Panc1 (cell line): Measurements from ENCODE around the gene MORF4L2. TPM values are rescaled to one million over a fixed set of nuclear protein-coding genes. Genes with fewer than 3 reads are reported as not detected.
"Not testable (repeated sequence)": the region's sequence is repeated elsewhere in the genome, so short reads cannot be mapped to it uniquely, and the experiment has no call there.

ENCODE experiments used
- ATAC-seq: fragments of 200-7000 bp; cut with Tn5 transposase; 2 replicates; pipeline ENCODE4 v1.9.1; 2020; ENCODE audit warnings: mild to moderate bottlenecking, moderate library complexity
- BruUV-seq: library from RNA; stranded (reverse); fragments of 400-500 nt; replicated peaks from 2 replicates; lab custom pipeline; 2021; lab: Mats Ljungman, UMichigan
- CTCF ChIA-PET: fragments of 300-600 bp; sonication (Branson Sonifier 250); formaldehyde crosslinking; loops from one replicate; lab custom pipeline; 2022; ENCODE audit warnings: antibody characterized with exemption; lab: Charles Lee
- POLR2A ChIA-PET: fragments of 300-600 bp; sonication (Branson Sonifier 250); formaldehyde crosslinking; loops from one replicate; lab custom pipeline; 2022; ENCODE audit warnings: antibody characterized with exemption; lab: Charles Lee
- DNase-seq: peaks from one replicate; pipeline ENCODE4 v3.0.0-alpha.2; 2010; ENCODE audit warnings: low read depth, low spot score
- H3K27ac ChIP-seq: 2 replicates; pipeline ENCODE4 v1.5.1; 2011; ENCODE audit warnings: mild to moderate bottlenecking, low read length, inconsistent platforms
- H3K27me3 ChIP-seq: fragments of 200-500 bp; sonication (Bioruptor generic); 2 replicates; pipeline ENCODE4 v1.6.0; 2014; ENCODE audit warnings: low read length, inconsistent platforms; ENCODE audit not compliant: control insufficient read depth, insufficient read depth
- H3K36me3 ChIP-seq: fragments of 200-500 bp; sonication (Bioruptor generic); 2 replicates; pipeline ENCODE4 v1.5.1; 2014; ENCODE audit warnings: inconsistent platforms, mild to moderate bottlenecking, low read length, moderate library complexity; ENCODE audit not compliant: control insufficient read depth, insufficient read depth
- H3K4me1 ChIP-seq: 2 replicates; pipeline ENCODE4 v1.5.1; 2011; ENCODE audit warnings: inconsistent platforms, mild to moderate bottlenecking, low read length, moderate library complexity; ENCODE audit not compliant: control insufficient read depth, insufficient read depth
- H3K4me3 ChIP-seq, 2 experiments: 2 replicates each; pipeline ENCODE4 v1.5.1; 2011 to 2012; ENCODE audit warnings: low read depth in 2 of 2, low read length in 2 of 2, mild to moderate bottlenecking in 2 of 2, inconsistent platforms in 1 of 2, moderate library complexity in 1 of 2
- H3K9me3 ChIP-seq: fragments of 200-500 bp; sonication (Bioruptor generic); 2 replicates; pipeline ENCODE4 v1.5.1; 2014; ENCODE audit warnings: low read depth, mild to moderate bottlenecking, inconsistent platforms, low read length, moderate library complexity; ENCODE audit not compliant: control insufficient read depth, insufficient read depth
- POLR2AphosphoS5 ChIP-seq: IDR thresholded peaks from 2 replicates; pipeline ENCODE4 v1.6.1; 2012; ENCODE audit warnings: mild to moderate bottlenecking, low read depth, low read length, moderate library complexity
- REST ChIP-seq, 2 experiments: IDR thresholded peaks; 2 replicates each; pipeline ENCODE4 v1.6.1; 2011 to 2012; ENCODE audit warnings: low read depth in 2 of 2, control low read depth in 1 of 2, low read length in 1 of 2, mild to moderate bottlenecking in 1 of 2, moderate library complexity in 1 of 2; ENCODE audit not compliant: insufficient read depth in 1 of 2
- SIN3A ChIP-seq: IDR thresholded peaks from 2 replicates; pipeline ENCODE4 v1.6.1; 2012; ENCODE audit warnings: low read depth, mild to moderate bottlenecking, low read length, moderate library complexity, borderline replicate concordance; ENCODE audit not compliant: insufficient read depth
- TCF7L2 ChIP-seq: IDR thresholded peaks from 2 replicates; pipeline ENCODE4 v1.6.1; 2011; ENCODE audit warnings: mild to moderate bottlenecking, low read depth, low read length, inconsistent platforms
- in situ Hi-C: cut with HindIII; loops from 2 replicates; pipeline ENCODE4 v1.10.0; 2016; ENCODE audit warnings: low sequenced_read_pairs, low pct_unique_long_range_greater_than_20kb
- intact Hi-C: fragments of 100-400 bp; cut with micrococcal nuclease; formaldehyde crosslinking; loops from one replicate; pipeline ENCODE4 v1.10.0; 2022; ENCODE audit not compliant: unreplicated experiment
- total RNA-seq: library from RNA; stranded (reverse); gene quantifications from one replicate; pipeline ENCODE4 v1.2.1, GENCODE V29; 2021; ENCODE audit not compliant: unreplicated experiment
- TF ChIP-seq, protein P1 (sequence below): fragments of 450-650 bp; IDR thresholded peaks from 2 replicates; pipeline ENCODE4 v1.5.1; 2017; ENCODE audit warnings: mild to moderate bottlenecking

Gene MORF4L2
- total RNA-seq, 1 experiment from 2014 or later = 500 TPM

DNA sequence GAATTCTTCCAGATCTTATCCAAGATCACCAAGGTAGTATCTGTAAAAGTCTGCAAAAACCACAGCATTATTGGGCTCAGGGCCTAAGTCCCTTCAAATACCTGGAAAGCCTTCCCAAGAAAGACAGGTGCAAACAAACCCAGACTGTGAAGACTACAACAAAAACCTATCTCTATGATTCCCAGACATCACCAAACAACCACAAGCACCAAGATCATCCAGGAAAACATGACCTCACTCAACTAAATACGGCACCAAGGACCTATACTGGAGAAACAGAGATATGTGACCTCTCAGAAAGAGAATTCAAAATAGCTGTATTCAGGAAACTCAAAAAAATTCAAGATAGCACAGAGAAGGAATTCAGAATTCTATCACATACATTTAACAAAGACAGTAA is 42.4 kb downstream of the MORF4L2 start:
- no peak for ATAC-seq
- Histone ChIP-seq H3K9me3 (no peaks in the 10 kb centered on the region), H3K4me3 (no peak overlapping the region), H3K36me3 (no peaks in the 10 kb centered on the region), H3K27me3 (no peaks in the 10 kb centered on the region), H3K27ac (no peak overlapping the region), H3K4me1 (no peaks in the 10 kb centered on the region)
- CTCF ChIA-PET = no interaction called here
- in situ Hi-C loops = no loop called here
- POLR2A ChIA-PET = no interaction called here
- TF ChIP-seq POLR2AphosphoS5 (no peak), TCF7L2 (no peak), SIN3A (no peak), REST (IDR thresholded peaks at IDR 0.05; ENCODE audit: insufficient read depth in 1 of 2, low read depth in 2 of 2, low read length in 1 of 2) (no peak)
- TF ChIP-seq, protein P1, sequence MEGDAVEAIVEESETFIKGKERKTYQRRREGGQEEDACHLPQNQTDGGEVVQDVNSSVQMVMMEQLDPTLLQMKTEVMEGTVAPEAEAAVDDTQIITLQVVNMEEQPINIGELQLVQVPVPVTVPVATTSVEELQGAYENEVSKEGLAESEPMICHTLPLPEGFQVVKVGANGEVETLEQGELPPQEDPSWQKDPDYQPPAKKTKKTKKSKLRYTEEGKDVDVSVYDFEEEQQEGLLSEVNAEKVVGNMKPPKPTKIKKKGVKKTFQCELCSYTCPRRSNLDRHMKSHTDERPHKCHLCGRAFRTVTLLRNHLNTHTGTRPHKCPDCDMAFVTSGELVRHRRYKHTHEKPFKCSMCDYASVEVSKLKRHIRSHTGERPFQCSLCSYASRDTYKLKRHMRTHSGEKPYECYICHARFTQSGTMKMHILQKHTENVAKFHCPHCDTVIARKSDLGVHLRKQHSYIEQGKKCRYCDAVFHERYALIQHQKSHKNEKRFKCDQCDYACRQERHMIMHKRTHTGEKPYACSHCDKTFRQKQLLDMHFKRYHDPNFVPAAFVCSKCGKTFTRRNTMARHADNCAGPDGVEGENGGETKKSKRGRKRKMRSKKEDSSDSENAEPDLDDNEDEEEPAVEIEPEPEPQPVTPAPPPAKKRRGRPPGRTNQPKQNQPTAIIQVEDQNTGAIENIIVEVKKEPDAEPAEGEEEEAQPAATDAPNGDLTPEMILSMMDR = no peak
- intact Hi-C loops = no loop called here
- no TSS peak for BruUV-seq
- no peak for DNase-seq

DNA sequence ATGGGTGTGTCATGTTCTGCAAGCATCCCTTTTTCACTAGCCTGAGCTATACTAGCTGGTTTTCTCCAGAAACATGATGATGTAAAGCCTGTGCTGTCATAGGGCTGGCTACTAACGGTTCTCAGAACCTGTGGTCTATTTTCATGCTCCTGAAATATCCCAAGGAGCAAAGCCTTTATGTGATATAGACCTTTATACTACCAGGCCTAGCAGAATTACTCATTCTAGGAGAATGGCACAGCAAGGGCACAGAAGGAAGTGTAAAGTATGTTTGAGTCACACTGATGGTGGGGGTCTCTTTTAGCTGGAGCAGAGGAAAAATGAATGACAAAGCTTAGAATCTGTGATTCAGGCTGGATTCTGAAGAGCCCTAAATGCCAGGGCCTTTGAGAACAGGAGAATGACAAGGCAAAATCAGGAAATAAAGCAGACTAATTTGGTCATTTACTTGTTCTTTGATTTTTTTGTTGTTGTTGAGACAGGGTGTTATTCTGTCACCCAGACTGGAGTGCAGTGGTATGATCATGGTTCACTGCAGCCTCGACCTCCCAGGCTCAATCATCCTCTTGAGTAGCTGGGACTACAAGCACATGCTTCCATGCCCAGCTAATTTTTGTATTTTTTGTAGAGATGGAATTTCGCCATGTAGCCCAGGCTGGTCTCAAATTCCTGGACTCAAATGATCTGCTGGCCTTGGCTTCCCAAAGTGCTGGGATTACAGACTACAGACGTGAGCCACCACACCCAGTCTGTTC is 45.9 kb downstream of the MORF4L2 start:
- DNase-seq = no peak
- POLR2A ChIA-PET = no interaction called here
- no peak overlapping the region for H3K4me3 ChIP-seq
- intact Hi-C loops = no loop called here
- ATAC-seq = no peak
- no TSS peak for BruUV-seq
- no peaks in the 10 kb centered on the region for H3K36me3 ChIP-seq
- H3K4me1 ChIP-seq = no peaks in the 10 kb centered on the region
- no peaks in the 10 kb centered on the region for H3K27me3 ChIP-seq
- no peak overlapping the region for H3K27ac ChIP-seq
- CTCF ChIA-PET = no interaction called here
- TF ChIP-seq, protein P1 = no peak
- TF ChIP-seq TCF7L2 (no peak), SIN3A (no peak), REST (IDR thresholded peaks at IDR 0.05; ENCODE audit: insufficient read depth in 1 of 2, low read depth in 2 of 2, low read length in 1 of 2) (no peak), POLR2AphosphoS5 (no peak)
- no peaks in the 10 kb centered on the region for H3K9me3 ChIP-seq
- in situ Hi-C loops = no loop called here

DNA sequence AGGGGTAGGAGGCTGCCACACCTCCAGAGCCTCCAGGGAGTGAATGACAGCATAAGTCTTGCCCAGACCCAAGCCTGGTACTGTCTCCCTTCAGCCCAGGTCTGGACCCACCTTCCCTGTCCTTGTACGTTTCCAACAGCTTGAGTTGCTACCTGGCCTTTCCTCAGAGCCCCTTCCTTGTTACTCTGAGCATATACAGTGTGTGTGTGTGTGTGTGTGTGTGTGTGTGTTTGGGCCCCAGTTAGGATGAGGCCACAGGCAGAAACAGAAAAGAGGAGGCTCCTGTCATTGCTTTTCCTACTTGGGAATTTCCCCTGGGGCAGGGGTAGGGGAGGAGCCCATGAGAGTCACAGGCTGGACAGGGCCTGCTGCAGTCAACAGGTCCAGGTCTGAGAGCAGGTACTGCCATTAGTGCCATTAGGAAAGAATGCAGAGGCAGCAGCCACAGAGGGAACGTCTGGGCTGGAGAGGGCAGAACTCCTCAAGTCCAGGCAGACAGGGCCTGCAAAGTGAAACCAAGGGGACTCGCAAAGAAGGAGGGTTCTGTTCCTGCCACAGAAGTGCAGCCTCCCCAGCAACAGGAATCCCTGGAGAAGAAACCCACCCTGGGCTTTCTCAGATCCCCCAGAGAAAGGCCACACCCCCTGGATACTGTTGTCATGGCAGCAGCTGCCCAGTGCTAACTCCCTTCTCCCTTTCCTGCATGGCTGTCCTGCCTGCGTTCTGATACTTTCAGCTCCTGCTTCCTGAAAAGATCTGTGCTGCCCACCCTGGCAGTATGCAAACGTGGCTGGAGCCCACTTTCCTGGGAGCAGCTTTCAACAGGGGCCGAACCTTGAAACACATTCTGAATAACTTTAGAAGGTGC is 47.8 kb downstream of the MORF4L2 start:
- BruUV-seq, in situ Hi-C loops, H3K9me3 ChIP-seq, H3K36me3 ChIP-seq, H3K4me1 ChIP-seq, POLR2A ChIA-PET, intact Hi-C loops, H3K27me3 ChIP-seq, DNase-seq: not testable (repeated sequence)
- ATAC-seq = peak; percentile 71
- CTCF ChIA-PET = interaction anchor here (1.2 kb wide), 1 partner anchor 9 kb away, joined by 3 read pairs; no protein-coding TSS in a partner anchor
- peak overlapping the region; percentile 39; the same call in 1 of the 2 replicates for H3K27ac ChIP-seq
- H3K4me3 ChIP-seq = 0 out of 4 replicates have a peak overlapping the region, but pooled peaks of 1 of the 2 experiments have one; percentile 18
